Measurements from ENCODE around the gene U2SURP. TPM values are rescaled to one million over a fixed set of nuclear protein-coding genes. Genes with fewer than 3 reads are reported as not detected.
A peak's percentile ranks its signal among the peaks of the same experiment; 100 is the strongest.
"Not testable (repeated sequence)": the region's sequence is repeated elsewhere in the genome, so short reads cannot be mapped to it uniquely, and the experiment has no call there.

U2SURP gene
- total RNA-seq, 1 donor from 2014 or later = 152 TPM

- Mint-ChIP-seq H3K27me3 (ENCODE audit: low read depth) (no peaks in the 10 kb centered on the region), H3K27ac (ENCODE audit: unreplicated experiment) (no peak overlapping the region), H3K4me3 (no peak overlapping the region), H3K36me3 (ENCODE audit: low read depth) (no peaks in the 10 kb centered on the region), H3K9me3 (no peaks in the 10 kb centered on the region), H3K4me1 (peaks cover 3% of the 10 kb centered on the region)
- no peak for DNase-seq (ENCODE audit: low read depth, low spot score)
- no peak for TF ChIP-seq CTCF (conservative IDR thresholded peaks at IDR 0.05)
Measured at GRCh38 chr3:142987707-142988106, 13.7 kb upstream of the U2SURP start.

GRCh38 chr3:142988221-142988620, 13.1 kb upstream of the U2SURP start:
- H3K27me3 Mint-ChIP-seq (ENCODE audit: low read depth); H3K27ac Mint-ChIP-seq (ENCODE audit: unreplicated experiment); H3K4me1 Mint-ChIP-seq; DNase-seq (ENCODE audit: low read depth, low spot score); H3K9me3 Mint-ChIP-seq; H3K36me3 Mint-ChIP-seq (ENCODE audit: low read depth); H3K4me3 Mint-ChIP-seq: not testable (repeated sequence)

GRCh38 chr3:142988826-142989225, 12.5 kb upstream of the U2SURP start:
- H3K9me3 Mint-ChIP-seq; H3K4me3 Mint-ChIP-seq; H3K27me3 Mint-ChIP-seq (ENCODE audit: low read depth); H3K27ac Mint-ChIP-seq (ENCODE audit: unreplicated experiment); H3K36me3 Mint-ChIP-seq (ENCODE audit: low read depth); H3K4me1 Mint-ChIP-seq; DNase-seq (ENCODE audit: low read depth, low spot score): not testable (repeated sequence)

GRCh38 chr3:142990721-142991120, 10.6 kb upstream of the U2SURP start:
- H3K27ac Mint-ChIP-seq (ENCODE audit: unreplicated experiment) = no peak overlapping the region
- no peaks in the 10 kb centered on the region for H3K9me3 Mint-ChIP-seq
- no peak overlapping the region for H3K4me3 Mint-ChIP-seq
- H3K36me3 Mint-ChIP-seq (ENCODE audit: low read depth) = no peaks in the 10 kb centered on the region
- no peak for DNase-seq (ENCODE audit: low read depth, low spot score)
- TF ChIP-seq CTCF (conservative IDR thresholded peaks at IDR 0.05) = no peak
- H3K27me3 Mint-ChIP-seq (ENCODE audit: low read depth) = no peaks in the 10 kb centered on the region
- peaks cover 6% of the 10 kb centered on the region for H3K4me1 Mint-ChIP-seq

- DNase-seq (ENCODE audit: low read depth, low spot score) = no peak
- H3K9me3 Mint-ChIP-seq = no peaks in the 10 kb centered on the region
- no peaks in the 10 kb centered on the region for H3K36me3 Mint-ChIP-seq (ENCODE audit: low read depth)
- no peak overlapping the region for H3K4me3 Mint-ChIP-seq
- peaks cover 6% of the 10 kb centered on the region for H3K4me1 Mint-ChIP-seq
- H3K27ac Mint-ChIP-seq (ENCODE audit: unreplicated experiment) = no peak overlapping the region
- H3K27me3 Mint-ChIP-seq (ENCODE audit: low read depth) = no peaks in the 10 kb centered on the region
- TF ChIP-seq CTCF (conservative IDR thresholded peaks at IDR 0.05) = no peak
Measured at GRCh38 chr3:142992323-142992722, 9.0 kb upstream of the U2SURP start.

GRCh38 chr3:142993958-142994442, 7.4 kb upstream of the U2SURP start:
- peak overlapping the region; percentile 60 for H3K4me3 Mint-ChIP-seq
- no peak overlapping the region for H3K27ac Mint-ChIP-seq (ENCODE audit: unreplicated experiment)
- no peaks in the 10 kb centered on the region for H3K36me3 Mint-ChIP-seq (ENCODE audit: low read depth)
- H3K9me3 Mint-ChIP-seq = no peaks in the 10 kb centered on the region
- peaks cover 6% of the 10 kb centered on the region for H3K4me1 Mint-ChIP-seq
- peak; percentile 66 for DNase-seq (ENCODE audit: low read depth, low spot score)
- peak; percentile 87 for TF ChIP-seq CTCF (conservative IDR thresholded peaks at IDR 0.05)
- no peaks in the 10 kb centered on the region for H3K27me3 Mint-ChIP-seq (ENCODE audit: low read depth)

GRCh38 chr3:142997330-142997729, 4.0 kb upstream of the U2SURP start:
- no peak overlapping the region for H3K27ac Mint-ChIP-seq (ENCODE audit: unreplicated experiment)

More at GRCh38 chr3:142997330-142997729, 4.0 kb upstream of the U2SURP start:
- Mint-ChIP-seq H3K27me3 (ENCODE audit: low read depth) (no peaks in the 10 kb centered on the region), H3K4me3 (peak overlapping the region; percentile 39), H3K4me1 (peaks cover 31% of the 10 kb centered on the region), H3K9me3 (no peaks in the 10 kb centered on the region), H3K36me3 (ENCODE audit: low read depth) (no peaks in the 10 kb centered on the region)
- no peak for DNase-seq (ENCODE audit: low read depth, low spot score)
- no peak for TF ChIP-seq CTCF (conservative IDR thresholded peaks at IDR 0.05)

Data from neural crest cell (in vitro differentiated cells).